Amniotic epithelial cell (primary cell): Measurements from ENCODE around the gene AP4M1.
A peak's percentile ranks its signal among the peaks of the same experiment; 100 is the strongest.
"Not testable (repeated sequence)": the region's sequence is repeated elsewhere in the genome, so short reads cannot be mapped to it uniquely, and the experiment has no call there.

Source experiments
- DNase-seq: peaks from one replicate; pipeline ENCODE4 v3.0.0-alpha.2; 2010; ENCODE audit warnings: low read depth

The AP4M1 gene

DNA sequence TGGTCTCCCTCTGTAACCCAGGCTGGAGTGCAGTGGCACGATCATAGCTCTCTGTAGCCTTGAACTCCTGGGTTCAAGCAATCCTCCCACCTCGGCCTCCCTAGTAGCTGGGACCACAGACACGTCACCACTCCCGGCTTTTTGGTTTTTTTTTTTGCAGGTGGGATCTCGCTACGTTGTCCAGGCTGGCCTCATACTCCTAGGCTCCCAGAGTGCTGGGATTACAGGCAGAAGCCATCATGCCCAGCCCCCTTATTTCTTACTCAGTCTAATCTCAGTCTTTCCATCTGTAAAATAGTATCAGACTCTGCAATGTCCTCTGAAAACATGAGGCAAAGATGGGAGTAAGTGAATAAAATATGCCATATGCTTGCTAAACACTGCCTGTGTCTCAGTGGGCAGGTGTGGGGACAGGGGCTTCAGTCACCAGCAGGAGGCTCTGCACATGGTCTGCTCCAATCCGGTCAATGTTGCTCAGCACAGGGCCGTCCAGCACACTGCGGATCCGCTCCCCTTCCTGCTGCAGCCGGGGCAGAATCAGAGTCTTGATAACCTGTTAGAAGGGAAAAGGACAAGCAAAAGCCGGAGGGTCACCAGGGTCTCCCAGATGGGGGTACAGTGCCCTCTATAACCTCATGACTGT lies 8.2 kb downstream of the AP4M1 start:
- no peak for DNase-seq

DNA sequence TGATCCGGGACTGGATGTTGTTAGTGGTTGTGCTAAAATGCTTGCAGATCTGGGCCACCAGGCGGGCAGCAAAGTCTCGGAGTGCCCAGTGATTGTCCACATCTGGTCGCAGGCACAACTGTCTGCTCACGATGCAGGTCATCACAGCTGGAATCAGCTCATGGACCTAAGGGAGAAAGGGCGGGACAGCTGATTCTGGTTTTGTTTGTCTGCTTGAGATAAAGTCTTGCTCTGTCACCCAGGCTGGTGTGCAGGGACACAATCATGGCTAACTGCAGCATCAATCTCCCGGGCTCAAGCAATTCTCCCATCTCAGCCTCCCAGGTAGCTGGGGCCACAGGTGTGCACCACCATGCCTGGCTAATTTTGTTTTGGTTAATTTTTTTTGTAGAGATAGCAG lies 9.7 kb downstream of the AP4M1 start:
- no peak for DNase-seq

DNA sequence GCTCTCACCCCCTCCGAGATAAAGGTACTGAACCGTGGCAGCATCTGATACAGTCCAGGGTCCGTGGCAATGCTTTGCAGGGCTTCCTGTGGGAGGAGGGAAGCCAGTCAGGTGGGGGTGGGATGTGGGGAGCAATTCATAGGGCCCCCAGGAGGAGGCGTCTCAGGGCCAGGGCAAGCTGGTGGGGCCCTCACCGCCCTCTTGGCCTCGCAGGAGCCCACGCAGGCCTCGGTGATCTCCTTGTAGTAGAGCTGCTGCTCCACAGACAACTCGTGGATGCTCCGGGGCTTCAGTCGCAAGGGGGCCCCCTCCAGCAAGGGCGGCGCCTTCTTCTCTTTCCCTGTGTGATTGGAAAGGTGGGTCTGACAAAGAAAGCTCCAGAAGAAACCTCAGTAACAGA lies 10.5 kb downstream of the AP4M1 start:
- no peak for DNase-seq

DNA sequence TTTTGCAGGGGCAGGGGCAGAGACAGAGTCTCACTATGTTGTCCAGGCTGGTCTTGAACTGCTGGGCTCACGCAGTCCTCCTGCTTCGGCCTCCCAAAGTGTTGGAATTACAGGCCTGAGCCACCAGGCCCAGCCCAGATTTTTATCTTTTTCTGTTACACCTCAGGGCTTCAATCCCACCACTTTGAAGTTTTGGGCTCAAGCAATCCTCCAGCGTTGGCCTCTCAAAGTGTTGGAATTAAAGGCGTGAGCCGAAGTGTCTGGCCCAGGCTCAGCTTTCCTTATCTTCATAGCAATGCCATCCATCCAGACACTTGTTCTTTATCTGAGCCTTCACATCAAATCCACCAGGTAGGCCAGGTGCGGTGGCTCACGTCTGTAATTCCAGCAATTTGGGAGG lies 13.6 kb downstream of the AP4M1 start:
- DNase-seq = no peak

DNA sequence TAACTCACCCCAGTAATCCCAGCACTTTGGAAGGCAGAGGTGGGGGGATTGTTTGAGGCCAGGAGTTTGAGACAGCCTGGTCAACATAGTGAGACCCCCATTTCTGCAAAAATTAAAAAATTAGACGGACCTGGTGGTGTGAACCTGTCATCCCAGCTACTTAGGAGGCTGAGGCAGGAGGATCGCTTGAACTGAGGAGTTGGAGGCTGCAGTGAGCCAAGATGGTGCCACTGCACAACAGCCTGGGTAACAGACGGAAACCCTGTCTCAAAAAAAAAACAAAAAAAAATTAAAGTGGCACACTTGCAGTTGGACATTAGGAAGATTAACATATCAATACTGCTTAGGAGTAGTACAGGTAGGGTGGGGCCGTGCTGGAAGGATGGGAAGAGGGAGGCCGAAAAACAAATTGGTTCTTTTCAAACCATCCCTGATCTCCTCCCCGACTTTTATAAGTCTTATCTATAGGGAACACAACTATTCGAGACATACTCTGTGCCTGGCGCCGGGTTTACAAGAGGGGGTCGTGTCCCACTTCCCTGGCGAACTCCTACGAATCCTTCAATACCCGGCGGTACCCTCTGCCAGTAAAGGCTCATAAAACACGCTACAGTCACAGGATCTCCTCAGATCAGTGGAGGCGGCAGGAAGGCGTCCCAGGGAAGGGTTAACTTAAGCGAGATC lies 17.1 kb downstream of the AP4M1 start:
- DNase-seq = peak; percentile 35

DNA sequence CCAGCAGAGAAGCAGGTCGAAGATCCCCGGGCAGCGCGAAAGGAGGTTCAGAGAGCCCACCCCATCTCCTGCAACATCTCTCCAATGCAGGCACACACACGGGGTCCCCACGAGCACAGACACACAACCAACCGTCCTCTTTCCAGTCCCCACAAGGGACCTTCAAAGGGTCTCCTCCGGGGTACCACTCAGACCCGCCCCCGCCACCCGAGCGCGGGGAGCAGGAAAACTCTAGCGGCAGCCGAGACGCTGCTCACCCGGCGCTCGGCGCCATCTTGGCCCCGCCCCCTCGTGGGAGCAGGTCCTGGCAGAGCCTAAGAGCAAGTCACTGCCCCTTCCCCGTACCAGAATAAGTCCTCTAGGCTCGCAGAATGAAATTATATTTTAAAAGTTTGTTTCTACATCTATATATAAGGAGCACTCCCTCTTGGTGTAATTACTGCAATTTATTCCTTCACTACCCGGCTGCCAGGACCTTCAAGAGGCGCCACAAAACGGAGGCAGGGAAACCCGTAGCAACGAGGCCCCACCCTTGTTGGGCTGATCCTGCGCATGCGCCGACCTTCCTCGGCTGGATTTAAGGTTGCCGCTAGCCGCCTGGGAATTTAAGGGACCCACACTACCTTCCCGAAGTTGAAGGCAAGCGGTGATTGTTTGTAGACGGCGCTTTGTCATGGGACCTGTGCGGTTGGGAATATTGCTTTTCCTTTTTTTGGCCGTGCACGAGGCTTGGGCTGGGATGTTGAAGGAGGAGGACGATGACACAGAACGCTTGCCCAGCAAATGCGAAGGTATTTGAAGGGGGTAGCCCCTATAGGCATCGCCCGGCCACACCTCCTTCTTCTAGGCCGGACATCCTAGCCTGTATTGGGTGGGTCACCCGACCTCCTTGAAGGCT lies 17.9 kb downstream of the AP4M1 start, which contains the start of the genes CNPY4 and TAF6:
TSS of gene CNPY4 (plus strand) at position 563 of the 898 bp plus-strand sequence. CDS start at position 674, 111 bp downstream.
TSS of gene TAF6 (minus strand) at position 287 of the 898 bp plus-strand sequence. CDS start 5,149 bp downstream, outside the sequence.
- DNase-seq = peak; percentile 92

DNA sequence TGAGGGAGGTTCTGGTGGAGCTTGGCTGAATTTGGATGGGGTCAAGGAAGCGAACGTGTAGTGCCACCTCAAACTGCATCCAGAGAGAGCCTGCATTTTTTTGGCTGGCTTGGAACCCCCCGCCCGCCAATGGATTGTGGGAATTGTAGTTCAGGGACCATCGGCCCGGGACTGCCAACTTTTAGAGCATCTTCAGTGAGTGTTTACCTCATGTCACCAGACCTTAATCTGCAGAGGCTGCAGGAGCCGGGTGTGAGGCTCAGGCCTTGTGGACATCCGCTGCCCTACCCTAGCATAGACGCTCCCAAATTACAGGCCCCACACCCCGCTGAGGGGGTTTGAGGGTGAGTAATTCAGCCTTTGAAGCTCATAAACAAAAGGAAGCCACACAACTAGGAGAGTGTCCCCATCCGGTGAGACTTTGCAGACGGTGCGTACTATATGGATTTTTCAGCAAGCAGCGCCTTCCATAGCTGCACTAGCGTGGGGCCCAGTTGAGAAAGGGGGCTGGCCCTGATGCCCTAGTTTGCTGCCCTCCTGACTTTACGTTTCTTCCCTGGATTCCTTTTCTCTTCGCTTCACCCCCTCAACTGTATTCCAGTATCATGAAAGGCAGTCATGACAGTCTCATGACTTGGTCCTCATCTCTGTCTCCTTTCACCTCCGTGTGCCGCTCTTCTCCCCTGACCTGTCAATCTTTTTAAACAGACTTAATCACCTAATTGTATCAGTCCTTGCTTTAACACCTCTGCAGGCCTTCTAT lies 18.7 kb downstream of the AP4M1 start:
- DNase-seq = peak; percentile 29

DNA sequence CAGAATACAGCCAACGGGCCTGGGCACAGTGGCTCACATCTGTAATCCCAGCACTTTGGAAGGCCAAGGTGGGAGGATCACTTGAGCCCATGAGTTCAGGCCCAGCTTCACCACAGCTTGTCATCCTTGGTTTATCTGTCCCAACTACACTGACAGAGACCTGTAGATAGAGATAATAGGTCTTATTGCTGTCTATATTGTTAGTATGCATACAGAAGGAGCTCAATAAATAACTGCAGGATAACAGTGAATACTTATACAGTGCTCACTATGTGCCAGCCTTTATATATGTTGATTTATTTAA lies 19.2 kb downstream of the AP4M1 start:
- DNase-seq = no peak

DNA sequence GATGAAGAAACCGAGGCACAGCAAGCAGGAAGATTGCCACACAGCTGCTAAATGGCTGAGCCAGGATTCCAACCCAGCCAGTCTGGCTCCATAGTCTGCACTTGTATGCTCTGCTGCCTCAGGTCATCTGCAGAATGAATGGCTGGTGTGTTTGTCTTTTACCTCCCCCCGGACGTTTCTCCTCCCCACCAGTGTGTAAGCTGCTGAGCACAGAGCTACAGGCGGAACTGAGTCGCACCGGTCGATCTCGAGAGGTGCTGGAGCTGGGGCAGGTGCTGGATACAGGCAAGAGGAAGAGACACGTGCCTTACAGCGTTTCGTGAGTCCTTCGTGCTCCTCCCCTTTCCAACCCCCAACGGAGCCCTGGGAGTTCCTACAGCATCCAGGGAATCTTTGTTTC lies 20.6 kb downstream of the AP4M1 start:
- DNase-seq = no peak

DNA sequence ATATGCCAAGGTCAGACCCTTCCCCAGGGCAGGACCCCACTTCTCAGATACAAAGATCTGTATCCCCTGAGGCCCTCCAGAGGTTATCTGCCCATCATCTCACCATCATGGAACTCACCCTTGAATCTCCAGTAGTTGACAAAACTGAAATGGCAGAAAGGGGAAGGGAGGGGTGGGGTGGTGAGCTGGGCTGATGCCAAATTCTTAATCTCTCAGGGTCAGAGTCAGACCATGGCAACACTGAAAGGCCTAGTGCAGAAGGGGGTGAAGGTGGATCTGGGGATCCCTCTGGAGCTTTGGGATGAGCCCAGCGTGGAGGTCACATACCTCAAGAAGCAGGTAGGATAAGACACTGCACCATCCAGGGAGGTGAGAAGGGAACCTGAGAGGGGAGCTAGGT lies 21.1 kb downstream of the AP4M1 start:
- no peak for DNase-seq

DNA sequence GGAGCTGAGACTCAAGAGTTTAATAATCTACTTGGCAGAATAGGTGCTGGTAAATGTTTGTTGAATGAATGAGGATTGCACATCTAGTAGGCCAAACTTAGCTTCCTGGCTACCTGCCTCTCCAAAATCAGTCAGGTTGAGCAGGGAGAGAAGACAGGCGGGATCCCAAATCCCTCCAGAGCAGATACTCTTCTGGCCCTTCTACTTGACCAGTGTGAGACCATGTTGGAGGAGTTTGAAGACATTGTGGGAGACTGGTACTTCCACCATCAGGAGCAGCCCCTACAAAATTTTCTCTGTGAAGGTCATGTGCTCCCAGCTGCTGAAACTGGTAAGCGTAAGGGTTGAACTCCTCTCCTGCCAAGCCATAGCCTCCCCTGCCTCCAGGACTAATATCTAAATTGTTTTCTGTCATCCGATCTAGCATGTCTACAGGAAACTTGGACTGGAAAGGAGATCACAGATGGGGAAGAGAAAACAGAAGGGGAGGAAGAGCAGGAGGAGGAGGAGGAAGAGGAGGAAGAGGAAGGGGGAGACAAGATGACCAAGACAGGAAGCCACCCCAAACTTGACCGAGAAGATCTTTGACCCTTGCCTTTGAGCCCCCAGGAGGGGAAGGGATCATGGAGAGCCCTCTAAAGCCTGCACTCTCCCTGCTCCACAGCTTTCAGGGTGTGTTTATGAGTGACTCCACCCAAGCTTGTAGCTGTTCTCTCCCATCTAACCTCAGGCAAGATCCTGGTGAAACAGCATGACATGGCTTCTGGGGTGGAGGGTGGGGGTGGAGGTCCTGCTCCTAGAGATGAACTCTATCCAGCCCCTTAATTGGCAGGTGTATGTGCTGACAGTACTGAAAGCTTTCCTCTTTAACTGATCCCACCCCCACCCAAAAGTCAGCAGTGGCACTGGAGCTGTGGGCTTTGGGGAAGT lies 23.1 kb downstream of the AP4M1 start:
- DNase-seq = no peak

DNA sequence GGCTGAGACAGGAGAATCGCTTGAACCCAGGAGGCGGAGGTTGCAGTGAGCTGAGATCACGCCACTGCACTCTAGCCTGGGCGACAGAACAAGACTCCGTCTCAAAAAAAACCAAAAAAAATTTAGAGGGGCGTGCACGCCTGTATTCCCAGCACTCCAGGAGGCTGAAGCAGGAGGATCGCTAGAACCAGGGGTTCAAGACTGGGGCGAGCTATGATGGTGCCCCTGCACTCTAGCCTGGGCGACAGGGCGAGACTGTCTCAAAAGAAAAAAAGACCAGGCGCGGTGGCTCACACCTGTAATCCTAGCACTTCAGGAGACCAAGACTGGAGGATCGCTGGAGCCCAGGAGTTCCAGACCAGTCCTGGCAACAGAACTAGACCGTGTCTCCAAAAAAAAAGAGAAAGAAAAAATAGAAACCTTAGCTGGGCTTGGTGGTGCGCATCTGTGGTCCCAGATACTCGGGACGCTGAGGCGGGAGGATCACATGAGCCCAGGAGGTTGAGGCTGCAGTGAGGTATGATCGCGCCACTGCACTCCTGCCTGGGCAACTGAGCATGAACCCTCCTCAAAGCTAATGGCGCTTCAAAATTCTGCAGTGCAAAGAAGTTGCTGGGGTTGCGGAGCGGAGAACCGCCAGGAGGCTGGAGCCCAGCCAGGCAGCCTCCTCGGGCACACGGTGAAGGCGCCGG lies 24.9 kb downstream of the AP4M1 start:
- DNase-seq = no peak

DNA sequence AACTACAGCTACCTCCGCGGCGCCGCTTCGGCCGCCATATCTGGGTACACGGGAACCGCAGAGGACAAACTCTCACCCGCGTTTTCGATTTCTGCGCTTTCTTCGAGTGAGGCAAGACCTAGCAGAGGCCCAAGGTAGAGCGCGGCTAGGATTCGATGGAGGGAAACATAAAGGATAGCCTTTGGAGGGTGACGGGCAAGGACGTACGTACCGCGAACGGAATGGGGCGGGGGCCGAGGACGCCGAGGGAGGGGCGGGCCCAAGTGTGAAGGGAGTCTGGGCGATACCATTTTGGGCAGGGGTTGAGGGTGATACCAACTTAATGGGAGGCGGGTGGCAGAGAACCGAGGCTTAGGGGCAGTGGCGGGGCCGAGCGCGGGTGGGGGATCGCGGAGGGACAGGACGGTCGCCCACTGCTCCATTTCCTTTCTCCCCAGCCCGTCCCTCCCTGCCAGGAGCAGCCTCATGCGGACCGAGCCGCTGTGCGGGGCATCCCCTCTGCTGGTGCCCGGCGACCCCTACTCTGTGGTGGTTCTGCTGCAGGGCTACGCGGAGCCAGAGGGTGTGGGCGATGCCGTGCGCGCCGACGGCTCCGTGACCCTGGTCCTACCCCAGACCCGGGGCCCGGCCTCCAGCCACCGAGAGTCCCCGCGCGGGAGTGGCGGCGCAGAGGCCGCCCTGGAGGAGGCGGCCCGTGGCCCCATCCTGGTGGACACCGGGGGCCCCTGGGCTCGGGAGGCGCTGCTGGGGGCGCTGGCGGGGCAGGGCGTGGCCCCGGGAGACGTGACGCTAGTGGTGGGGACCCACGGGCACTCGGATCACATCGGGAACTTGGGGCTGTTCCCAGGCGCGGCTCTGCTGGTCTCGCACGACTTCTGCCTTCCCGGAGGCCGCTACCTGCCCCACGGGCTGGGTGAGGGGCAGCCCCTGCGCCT lies 25.8 kb downstream of the AP4M1 start, which contains the start of gene MBLAC1:
TSS of gene MBLAC1 (plus strand) at position 37 of the 935 bp plus-strand sequence. CDS start at position 466, 429 bp downstream.
- peak; percentile 91 for DNase-seq

DNA sequence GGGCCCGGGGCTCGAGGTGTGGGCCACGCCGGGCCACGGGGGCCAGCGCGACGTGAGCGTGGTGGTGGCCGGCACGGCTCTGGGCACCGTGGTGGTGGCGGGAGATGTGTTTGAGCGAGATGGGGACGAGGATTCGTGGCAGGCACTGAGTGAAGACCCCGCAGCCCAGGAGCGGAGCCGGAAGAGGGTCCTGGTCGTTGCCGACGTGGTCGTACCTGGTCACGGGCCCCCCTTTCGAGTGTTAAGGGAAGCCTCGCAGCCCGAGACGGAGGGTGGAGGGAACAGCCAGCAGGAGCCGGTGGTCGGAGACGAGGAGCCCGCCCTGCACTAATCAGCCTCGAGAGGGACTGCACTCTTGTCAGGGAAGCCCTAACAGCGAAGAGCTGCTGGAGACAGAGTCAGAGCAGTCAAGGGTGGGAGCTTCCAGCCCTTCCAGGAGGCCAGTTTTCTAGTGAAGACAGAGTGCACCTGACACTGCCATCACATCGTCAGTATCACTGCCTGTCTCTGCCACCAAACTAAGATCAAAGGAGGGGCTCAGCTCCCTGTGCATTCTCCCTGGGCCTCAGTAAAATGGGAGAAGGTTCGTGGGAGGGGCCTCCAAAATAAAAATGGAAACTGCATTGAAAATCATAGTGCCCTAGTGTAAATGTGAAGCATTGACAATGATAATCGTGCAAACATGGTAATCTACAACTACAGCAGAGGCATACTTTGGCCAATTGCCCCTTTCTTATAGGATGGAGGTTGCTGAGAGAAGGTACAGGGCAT lies 26.6 kb downstream of the AP4M1 start:
- DNase-seq = no peak

DNA sequence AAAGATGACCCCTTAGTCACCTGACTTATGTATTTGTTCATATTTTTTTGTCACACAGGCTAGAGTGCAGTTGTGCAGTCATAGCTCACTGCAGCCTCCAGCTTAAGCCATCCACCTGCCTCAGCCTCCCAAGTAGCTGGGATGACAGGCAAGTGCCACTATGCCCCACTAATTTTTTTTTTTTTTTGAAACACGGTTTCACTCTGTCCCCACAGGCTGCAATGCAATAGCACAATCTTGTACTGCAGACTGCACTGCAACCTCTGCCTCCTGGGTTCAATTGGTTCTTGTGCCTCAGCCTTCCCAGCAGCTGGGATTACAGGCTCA lies 27.2 kb downstream of the AP4M1 start:
- no peak for DNase-seq

DNA sequence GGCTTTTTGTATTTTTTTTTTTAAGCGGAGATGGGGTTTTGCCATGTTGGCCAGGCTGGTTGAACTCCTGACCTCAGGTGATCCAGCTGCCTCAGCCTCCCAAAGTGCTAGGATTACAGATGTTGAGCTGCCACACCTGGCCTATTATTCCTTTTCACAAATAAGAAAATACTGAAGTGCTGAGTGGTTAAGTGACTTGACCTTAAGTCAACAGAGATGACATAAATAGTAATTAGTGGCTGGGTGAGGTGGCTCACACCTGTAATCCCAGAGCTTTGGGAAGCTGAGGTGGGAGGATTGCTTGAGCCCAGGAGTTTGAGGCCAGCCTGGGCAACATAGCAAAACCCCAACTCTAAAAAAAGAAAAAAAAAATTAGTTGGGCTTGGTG lies 28.8 kb downstream of the AP4M1 start:
- DNase-seq = not testable (repeated sequence)

DNA sequence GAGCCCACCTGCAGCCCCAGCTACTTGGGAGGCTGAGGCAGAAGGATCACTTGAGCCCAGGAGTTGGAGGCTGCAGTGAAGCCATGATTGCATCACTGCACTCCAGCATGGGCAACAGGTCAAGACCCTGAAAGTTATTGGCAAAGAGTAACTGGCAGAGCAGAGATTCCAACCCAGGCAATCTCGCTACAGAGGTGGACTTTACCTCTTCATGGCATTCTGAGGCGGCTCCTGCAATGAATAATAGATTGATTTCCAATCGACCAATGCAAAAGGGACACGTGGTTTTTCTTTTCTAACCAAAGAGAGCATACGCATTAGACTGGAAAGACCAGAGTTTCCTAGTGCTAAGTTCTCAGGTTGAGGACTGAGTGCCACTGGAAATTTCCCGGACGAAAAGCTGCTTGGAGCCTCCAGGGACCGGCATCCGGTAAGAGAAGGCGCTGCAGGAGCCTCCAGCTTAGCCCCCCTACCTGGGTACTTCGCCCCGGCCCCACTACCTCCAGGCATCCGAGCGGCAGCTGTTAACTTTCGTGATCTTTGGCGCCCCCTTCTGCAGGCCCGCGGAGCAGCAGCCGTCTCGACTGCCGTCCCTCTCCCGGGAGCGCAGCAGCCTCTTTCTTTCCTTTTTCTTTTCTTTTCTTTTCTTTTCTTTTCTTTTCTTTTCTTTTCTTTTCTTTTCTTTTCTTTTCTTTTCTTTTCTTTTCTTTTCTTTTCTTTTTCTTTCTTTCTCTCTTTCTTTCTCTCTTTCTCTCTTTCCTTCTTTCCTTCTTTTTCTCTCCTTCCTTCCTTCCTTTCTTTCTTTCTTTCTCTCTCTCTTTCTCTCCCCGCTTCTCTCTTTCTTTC lies 29.4 kb downstream of the AP4M1 start:
- peak; percentile 26 for DNase-seq

DNA sequence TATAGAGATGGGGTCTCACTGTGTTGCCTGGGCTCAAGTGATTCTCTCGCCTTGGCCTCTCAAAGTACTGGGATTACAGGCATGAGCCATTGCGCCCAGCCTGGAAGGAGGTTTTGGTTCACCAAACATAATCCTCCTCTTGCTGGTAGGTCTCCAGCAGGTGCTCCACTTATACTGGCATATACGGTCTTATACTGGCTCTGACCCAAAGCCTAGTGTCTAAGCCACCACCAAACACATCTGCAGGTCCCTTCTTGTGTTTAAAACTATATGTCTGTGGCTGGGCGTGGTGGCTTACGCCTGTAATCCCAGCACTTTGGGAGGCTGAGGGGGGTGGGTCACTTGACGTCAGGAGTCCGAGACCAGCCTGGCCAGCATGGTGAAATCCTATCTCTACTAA lies 30.7 kb downstream of the AP4M1 start:
- no peak for DNase-seq
